AG04450 (cell line): ENCODE data around the gene PICK1. TPM values are rescaled to one million over a fixed set of nuclear protein-coding genes. Genes with fewer than 3 reads are reported as not detected.

Experiments used
- CTCF ChIA-PET: fragments of 300-600, 350-600 bp; formaldehyde crosslinking; extraction: SDS; loops from one replicate; lab custom pipeline; 2022; ENCODE audit warnings: antibody characterized with exemption, inconsistent platforms; lab: Charles Lee
- POLR2A ChIA-PET: fragments of 350-600 bp; formaldehyde crosslinking; extraction: SDS; loops from one replicate; lab custom pipeline; 2021; ENCODE audit warnings: antibody characterized with exemption, inconsistent platforms; lab: Yijun Ruan, JAX
- DNase-seq: peaks from one replicate; pipeline ENCODE4 v3.0.0-alpha.2; 2011; ENCODE audit warnings: low read depth, low spot score
- H3K27ac ChIP-seq: one replicate; pipeline ENCODE4 v1.5.1; 2012; ENCODE audit warnings: low read depth, low read length, control low read depth
- H3K27me3 ChIP-seq: one replicate; pipeline ENCODE4 v1.6.0; 2012; ENCODE audit warnings: low read length; ENCODE audit not compliant: control insufficient read depth, insufficient read depth
- H3K4me3 ChIP-seq: 2 replicates; pipeline ENCODE4 v1.5.1; 2011; ENCODE audit warnings: mild to moderate bottlenecking, low read depth, low read length, control low read depth
- H3K9me3 ChIP-seq: 2 replicates; pipeline ENCODE4 v1.5.1; 2012; ENCODE audit warnings: low read length; ENCODE audit not compliant: control insufficient read depth, insufficient read depth
- CTCF ChIP-seq: IDR thresholded peaks from 2 replicates; pipeline ENCODE4 v1.5.1; 2011; ENCODE audit warnings: low read depth, low read length, control low read depth, inconsistent platforms
- polyA plus RNA-seq: library from polyadenylated mRNA; depleted of rRNA; stranded (reverse); fragments of >200 nt; gene quantifications from 2 replicates; pipeline ENCODE4 v1.2.3, GENCODE V29; 2011

Gene PICK1
- polyA plus RNA-seq, 1 experiment: 11.5 TPM

- Histone ChIP-seq H3K27ac (no peak overlapping the region), H3K27me3 (no peaks in the 10 kb centered on the region), H3K4me3 (no peak overlapping the region), H3K9me3 (no peaks in the 10 kb centered on the region)
- ChIA-PET CTCF (interaction anchor here (0.6 to 1.8 kb wide), 7 partner anchors 19 to 502 kb away, joined by 3 to 7 read pairs (median 4); no protein-coding TSS in a partner anchor), POLR2A (no interaction called here)
- no peak for DNase-seq
- no peak for TF ChIP-seq CTCF
Observed at GRCh38 chr22:38073150-38074130, 16.2 kb downstream of the PICK1 start.

- DNase-seq: peak; percentile 10
- no peak overlapping the region for H3K27ac ChIP-seq
- CTCF ChIA-PET: interaction anchor here (0.6 to 1.8 kb wide), 24 partner anchors 10 to 578 kb away, joined by 3 to 10 read pairs (median 4); partner anchors contain the start of gene SOX10
- POLR2A ChIA-PET: no interaction called here
- no peaks in the 10 kb centered on the region for H3K9me3 ChIP-seq
- peak; percentile 61 for TF ChIP-seq CTCF
- H3K27me3 ChIP-seq: peaks cover under 1% of the 10 kb centered on the region
- H3K4me3 ChIP-seq: no peak overlapping the region
Observed at GRCh38 chr22:38074181-38075104, 17.2 kb downstream of the PICK1 start.

GRCh38 chr22:38075105-38075825, 18.1 kb downstream of the PICK1 start:
- Histone ChIP-seq H3K4me3 (no peak overlapping the region), H3K27ac (no peak overlapping the region), H3K9me3 (no peaks in the 10 kb centered on the region), H3K27me3 (peaks cover 7% of the 10 kb centered on the region)
- TF ChIP-seq CTCF: no peak
- POLR2A ChIA-PET: no interaction called here
- DNase-seq: no peak
- CTCF ChIA-PET: interaction anchor here (1.7 kb wide), 1 partner anchor 20 kb away, joined by 4 read pairs; no protein-coding TSS in a partner anchor

- Histone ChIP-seq H3K9me3 (no peaks in the 10 kb centered on the region; the same call in 1 of the 2 replicates), H3K27me3 (peaks cover 13% of the 10 kb centered on the region), H3K27ac (no peak overlapping the region), H3K4me3 (no peak overlapping the region)
- POLR2A ChIA-PET: no interaction called here
- CTCF ChIA-PET: no interaction called here
- DNase-seq: no peak
- TF ChIP-seq CTCF: no peak
Observed at GRCh38 chr22:38075961-38076360, 18.8 kb downstream of the PICK1 start.
